ENCODE data around the gene ZNF414. TPM values are rescaled to one million over a fixed set of nuclear protein-coding genes. Genes with fewer than 3 reads are reported as not detected.

ZNF414 gene
- total RNA-seq, 1 donor from 2014 or later: 5.2 TPM

DNA sequence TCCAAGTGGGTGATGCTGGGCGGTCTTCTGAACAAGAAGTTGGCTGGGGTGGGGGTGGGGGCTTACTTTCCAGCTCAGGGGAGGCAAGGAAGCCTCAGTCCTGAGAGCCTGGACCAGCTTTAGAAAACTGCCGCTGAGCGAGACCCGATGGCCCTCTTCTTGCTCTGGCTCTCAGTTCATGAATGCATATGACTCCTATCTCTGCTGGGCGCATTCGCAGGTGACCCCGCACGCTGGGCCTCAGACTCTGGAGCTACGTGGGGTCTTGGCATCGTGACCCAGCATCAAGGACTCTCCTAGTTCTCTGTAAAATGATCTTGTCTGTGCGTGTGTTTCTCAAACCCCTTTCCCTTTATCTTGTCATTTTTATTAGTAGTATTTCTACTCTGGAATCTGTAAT, 31.3 kb downstream of the ZNF414 start:
- Histone ChIP-seq H3K4me3 (ENCODE audit: low read depth, low read length) (no peak overlapping the region), H3K27me3 (ENCODE audit: control insufficient read depth, insufficient read depth, low read length) (no peaks in the 10 kb centered on the region), H3K36me3 (ENCODE audit: control insufficient read depth, insufficient read depth, low read length) (peaks cover 5% of the 10 kb centered on the region)
- TF ChIP-seq, protein P1, sequence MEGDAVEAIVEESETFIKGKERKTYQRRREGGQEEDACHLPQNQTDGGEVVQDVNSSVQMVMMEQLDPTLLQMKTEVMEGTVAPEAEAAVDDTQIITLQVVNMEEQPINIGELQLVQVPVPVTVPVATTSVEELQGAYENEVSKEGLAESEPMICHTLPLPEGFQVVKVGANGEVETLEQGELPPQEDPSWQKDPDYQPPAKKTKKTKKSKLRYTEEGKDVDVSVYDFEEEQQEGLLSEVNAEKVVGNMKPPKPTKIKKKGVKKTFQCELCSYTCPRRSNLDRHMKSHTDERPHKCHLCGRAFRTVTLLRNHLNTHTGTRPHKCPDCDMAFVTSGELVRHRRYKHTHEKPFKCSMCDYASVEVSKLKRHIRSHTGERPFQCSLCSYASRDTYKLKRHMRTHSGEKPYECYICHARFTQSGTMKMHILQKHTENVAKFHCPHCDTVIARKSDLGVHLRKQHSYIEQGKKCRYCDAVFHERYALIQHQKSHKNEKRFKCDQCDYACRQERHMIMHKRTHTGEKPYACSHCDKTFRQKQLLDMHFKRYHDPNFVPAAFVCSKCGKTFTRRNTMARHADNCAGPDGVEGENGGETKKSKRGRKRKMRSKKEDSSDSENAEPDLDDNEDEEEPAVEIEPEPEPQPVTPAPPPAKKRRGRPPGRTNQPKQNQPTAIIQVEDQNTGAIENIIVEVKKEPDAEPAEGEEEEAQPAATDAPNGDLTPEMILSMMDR (IDR thresholded peaks at IDR 0.05; ENCODE audit: insufficient read depth, low read length, poor library complexity, severe bottlenecking): no peak
- no peak for DNase-seq (ENCODE audit: low read depth)

- Histone ChIP-seq H3K4me3 (ENCODE audit: low read depth, low read length) (no peak overlapping the region), H3K36me3 (ENCODE audit: control insufficient read depth, insufficient read depth, low read length) (peaks cover 5% of the 10 kb centered on the region), H3K27me3 (ENCODE audit: control insufficient read depth, insufficient read depth, low read length) (no peaks in the 10 kb centered on the region)
- DNase-seq (ENCODE audit: low read depth): no peak
- TF ChIP-seq, protein P1 (IDR thresholded peaks at IDR 0.05; ENCODE audit: insufficient read depth, low read length, poor library complexity, severe bottlenecking): no peak
Observed at GRCh38 chr19:8481616-8482015, 32.4 kb downstream of the ZNF414 start.

DNA sequence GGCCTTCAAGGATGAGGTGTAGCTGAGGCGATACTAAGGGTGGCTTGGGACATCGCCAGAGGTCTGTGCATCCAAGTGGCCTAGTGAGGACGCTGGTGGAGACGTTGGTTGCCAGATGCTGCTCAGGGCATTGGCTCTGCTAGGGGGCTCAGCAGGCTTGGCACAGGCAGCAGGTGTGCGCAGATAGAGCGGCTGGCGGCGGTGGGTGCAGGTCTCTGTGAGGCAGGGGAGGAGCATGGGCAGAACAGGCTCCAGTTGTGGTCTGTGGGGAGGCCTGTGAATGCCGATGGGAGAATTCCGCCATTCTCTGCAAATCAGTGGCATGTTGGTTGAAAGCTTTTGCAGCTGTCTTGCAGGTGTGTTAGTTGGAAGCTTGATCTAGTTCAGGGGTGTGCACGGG, 32.8 kb downstream of the ZNF414 start:
- TF ChIP-seq, protein P1 (IDR thresholded peaks at IDR 0.05; ENCODE audit: insufficient read depth, low read length, poor library complexity, severe bottlenecking): no peak
- DNase-seq (ENCODE audit: low read depth): no peak
- H3K27me3 ChIP-seq (ENCODE audit: control insufficient read depth, insufficient read depth, low read length): no peaks in the 10 kb centered on the region
- H3K36me3 ChIP-seq (ENCODE audit: control insufficient read depth, insufficient read depth, low read length): peaks cover 5% of the 10 kb centered on the region
- H3K4me3 ChIP-seq (ENCODE audit: low read depth, low read length): no peak overlapping the region

DNA sequence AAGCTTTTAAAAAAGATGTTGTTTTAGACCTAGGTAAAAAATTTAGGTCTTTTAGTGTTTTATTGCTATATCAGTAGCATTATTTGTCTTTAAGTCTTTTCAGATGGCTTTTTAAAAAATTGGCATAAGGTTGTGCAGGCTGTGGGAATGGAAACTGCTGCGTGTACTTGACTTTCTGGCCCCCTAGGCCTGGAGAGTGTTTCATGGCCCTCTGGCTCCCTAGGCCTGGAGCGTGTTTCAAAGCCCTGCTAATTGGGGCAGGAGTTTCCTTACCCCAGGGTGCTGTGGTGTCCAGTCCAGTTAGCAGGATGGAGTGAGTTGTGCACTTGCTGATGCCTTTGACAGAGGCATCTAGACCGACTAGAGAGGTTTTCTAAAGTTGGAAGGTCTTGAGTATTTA, 35.4 kb downstream of the ZNF414 start:
- Histone ChIP-seq H3K27me3 (ENCODE audit: control insufficient read depth, insufficient read depth, low read length) (no peaks in the 10 kb centered on the region), H3K36me3 (ENCODE audit: control insufficient read depth, insufficient read depth, low read length) (peaks cover 2% of the 10 kb centered on the region), H3K4me3 (ENCODE audit: low read depth, low read length) (no peak overlapping the region)
- TF ChIP-seq, protein P1 (IDR thresholded peaks at IDR 0.05; ENCODE audit: insufficient read depth, low read length, poor library complexity, severe bottlenecking): no peak
- DNase-seq (ENCODE audit: low read depth): no peak

DNA sequence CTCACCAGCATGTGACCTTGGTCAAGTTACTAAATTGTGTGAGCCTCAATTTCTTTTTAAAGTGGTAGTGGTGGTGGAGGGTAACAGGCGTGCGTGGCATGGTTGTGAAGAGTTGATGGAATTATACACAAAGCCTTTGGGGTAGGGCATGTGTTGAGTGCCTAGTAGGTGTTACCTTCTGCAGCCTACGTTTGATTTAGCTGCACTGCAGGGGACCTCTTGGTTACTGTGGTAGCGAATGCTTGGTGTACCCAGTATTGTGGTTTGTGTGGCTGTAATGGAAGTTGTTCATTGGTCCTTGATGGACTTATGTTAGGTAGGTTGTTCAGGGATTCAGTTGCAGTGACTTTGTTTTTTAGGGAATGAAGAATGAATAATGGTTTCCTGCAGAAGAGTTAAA, 36.1 kb downstream of the ZNF414 start:
- Histone ChIP-seq H3K27me3 (ENCODE audit: control insufficient read depth, insufficient read depth, low read length) (no peaks in the 10 kb centered on the region), H3K36me3 (ENCODE audit: control insufficient read depth, insufficient read depth, low read length) (peaks cover 2% of the 10 kb centered on the region), H3K4me3 (ENCODE audit: low read depth, low read length) (no peak overlapping the region)
- TF ChIP-seq, protein P1 (IDR thresholded peaks at IDR 0.05; ENCODE audit: insufficient read depth, low read length, poor library complexity, severe bottlenecking): no peak
- DNase-seq (ENCODE audit: low read depth): no peak

- TF ChIP-seq, protein P1 (IDR thresholded peaks at IDR 0.05; ENCODE audit: insufficient read depth, low read length, poor library complexity, severe bottlenecking): no peak
- Histone ChIP-seq H3K36me3 (ENCODE audit: control insufficient read depth, insufficient read depth, low read length) (peaks cover 2% of the 10 kb centered on the region), H3K27me3 (ENCODE audit: control insufficient read depth, insufficient read depth, low read length) (no peaks in the 10 kb centered on the region), H3K4me3 (ENCODE audit: low read depth, low read length) (no peak overlapping the region)
- DNase-seq (ENCODE audit: low read depth): no peak
Observed at GRCh38 chr19:8476524-8476923, 37.4 kb downstream of the ZNF414 start.
